GM21515 (cell line): Measurements from ENCODE around the gene KATNAL2.
A peak's percentile ranks its signal among the peaks of the same experiment; 100 is the strongest.
"Not testable (repeated sequence)": the region's sequence is repeated elsewhere in the genome, so short reads cannot be mapped to it uniquely, and the experiment has no call there.

ENCODE experiments used
- ATAC-seq: cut with Tn5 transposase; IDR thresholded peaks from one replicate; pipeline ENCODE4 v1.9.1; 2021; ENCODE audit not compliant: unreplicated experiment

The KATNAL2 gene

DNA sequence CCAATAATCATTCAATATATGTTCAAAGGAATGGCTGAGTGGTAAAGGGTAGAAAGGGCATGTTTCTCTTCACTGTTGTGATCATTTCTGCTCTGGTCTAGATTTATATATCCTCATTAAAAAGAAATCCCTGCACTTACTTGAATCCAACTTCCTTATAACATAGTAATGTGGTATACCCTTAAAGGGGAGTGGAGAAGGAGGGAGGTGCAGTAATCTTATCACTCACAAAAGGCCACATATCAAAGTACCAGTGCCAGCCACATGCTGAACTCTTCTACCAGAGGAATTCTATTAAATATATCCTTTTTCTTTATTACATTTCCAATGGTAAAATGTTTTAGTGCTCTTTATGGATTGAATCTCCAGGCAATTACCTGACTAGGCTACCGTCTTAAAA lies 3.3 kb downstream of the KATNAL2 start:
- no peak for ATAC-seq

DNA sequence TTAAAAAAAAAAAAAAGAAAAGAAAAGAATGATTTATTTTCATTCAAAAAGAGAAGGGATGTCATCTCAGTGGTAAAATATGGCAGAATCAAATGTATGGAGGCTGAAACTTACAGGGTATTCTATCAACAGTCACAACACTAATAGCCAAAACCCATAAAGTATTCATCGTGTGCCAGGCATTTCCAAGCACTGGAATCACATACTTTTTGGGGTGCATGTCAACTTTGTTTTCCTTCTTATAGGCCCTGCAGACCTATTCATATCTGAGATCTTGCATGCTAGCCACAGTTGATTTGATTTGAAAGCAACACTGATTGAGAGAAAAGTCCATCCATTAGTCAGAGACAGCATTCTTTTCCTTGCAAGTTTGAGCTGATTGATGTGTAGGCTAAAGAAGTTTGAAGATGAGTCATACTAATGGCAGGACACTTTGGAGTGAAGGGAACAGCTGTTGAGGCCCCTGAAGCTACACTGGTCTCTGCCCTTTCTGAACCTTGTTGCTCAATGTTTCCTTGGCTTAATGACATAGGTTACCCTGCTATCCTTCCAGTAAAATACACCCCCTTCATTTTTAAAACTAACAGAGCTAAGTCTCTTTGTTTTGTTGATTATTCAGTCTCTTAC lies 22.0 kb downstream of the KATNAL2 start:
- no peak for ATAC-seq

DNA sequence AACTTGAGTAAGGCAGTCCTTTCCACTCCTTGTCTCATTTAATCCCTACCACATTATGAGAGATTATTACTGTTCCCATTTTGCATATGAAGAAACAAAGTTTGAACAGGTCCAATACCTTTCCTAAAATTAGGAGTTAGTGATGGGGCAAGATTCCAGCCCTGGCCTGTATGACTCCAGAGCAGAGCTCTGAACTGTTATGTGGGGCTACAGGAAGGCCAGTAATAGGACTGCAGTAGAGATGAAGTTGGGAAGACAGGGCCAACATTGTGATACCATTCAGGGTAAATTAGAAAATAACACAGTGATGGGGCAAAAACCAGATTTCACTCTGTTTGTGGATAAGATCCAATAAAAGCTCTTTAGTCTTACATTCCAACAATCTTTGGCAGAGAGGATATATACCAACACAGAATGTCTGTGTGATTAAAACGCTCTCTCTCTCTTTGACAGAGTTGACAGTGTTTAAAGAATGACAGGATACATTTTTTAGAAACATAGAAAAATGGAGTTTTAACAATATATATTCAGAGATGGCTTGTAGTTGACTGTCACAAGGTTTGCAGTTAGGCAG lies 22.7 kb downstream of the KATNAL2 start:
- ATAC-seq = no peak

DNA sequence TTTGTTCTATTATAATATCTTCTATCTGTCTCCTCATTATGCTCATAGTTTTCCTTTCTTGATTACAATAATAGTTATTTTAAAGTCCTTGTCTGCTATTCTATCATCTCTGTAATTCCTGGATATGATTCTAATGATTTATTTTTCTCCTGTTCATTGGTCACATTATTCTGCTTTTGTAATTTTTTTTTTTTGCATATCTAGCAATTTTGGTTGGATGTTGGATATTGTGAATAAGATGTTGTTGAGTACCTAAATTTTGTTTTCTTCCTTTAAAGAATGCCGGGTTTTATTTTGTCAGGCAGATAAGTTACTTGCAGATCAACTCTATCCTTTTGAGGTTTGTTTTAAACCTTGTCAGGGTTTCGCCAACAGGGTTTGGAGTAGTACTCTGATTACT lies 25.2 kb downstream of the KATNAL2 start:
- no peak for ATAC-seq

DNA sequence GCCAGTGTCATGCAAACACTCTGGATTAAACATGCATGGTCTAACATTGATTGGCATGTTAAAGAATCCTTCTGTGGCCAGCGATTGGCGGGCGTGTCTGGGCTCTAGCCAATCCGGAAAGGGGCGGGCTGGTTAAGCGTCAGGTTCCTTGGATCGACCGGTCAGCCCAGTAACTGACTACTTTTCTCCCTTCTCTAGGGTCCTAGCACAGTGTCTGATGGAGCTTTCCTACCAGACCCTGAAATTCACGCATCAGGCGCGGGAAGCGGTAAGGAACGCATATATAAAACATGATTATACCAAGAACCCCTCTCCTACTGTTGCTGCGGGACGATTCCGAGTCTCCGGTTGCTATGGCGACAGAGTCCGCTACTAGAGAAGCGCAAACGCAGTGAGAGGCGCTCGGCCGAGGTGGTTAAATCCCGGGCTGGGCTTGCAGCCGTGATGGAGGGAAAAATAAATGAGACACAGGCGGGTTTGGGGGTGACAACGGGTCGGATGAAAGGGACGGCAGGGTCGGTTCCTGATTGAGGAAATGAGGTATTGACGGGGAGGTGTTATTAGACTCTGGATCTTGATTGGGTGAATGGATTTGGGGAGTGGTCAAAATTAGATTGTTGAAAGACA lies 29.4 kb downstream of the KATNAL2 start:
- ATAC-seq = peak; percentile 98

DNA sequence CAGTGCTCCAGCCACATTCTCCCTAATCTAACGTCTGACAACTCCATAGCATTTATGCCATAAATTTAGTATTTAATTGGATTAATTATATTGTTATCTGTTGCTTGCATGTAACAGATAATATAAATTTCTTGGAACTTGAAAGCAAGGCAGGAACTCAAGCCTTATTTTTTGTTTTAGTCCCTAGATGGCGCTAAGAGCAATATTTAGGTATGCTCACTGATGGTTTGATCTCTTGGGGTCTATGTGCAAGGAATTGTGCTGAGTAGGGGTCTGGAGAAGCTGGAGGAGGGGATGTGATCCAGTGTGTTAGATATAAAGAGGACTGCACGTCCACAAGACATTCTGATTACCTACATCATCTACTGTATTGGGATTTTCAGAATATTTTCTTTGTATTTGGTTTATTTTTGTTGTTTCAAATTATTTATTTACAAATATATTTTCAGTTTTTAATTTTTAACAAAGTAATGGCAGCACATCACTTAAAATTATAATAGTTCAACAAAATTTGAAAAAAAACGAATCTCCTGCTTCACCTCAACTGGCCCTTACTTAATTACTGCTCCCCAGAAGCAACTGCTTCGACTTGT lies 32.8 kb downstream of the KATNAL2 start:
- ATAC-seq = no peak

DNA sequence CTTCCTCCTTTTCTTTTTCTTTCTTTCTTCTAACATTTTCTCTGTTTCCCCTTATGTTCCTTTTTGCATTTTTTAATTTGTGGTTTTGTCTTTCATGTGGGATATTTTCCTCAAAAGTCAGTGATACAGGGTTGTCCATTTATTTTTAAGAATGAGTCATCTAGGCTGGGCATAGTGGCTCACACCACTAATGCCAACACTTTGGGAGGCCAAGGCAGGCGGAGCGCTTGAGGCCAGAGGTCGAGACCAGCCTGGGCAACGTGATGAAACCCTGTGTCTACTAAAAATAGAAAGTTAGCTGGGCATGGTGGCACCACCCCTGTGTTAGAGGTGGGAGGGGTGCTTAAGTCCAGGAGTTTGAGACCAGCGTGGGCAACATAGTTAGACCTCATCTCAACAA lies 35.8 kb downstream of the KATNAL2 start:
- no peak for ATAC-seq

DNA sequence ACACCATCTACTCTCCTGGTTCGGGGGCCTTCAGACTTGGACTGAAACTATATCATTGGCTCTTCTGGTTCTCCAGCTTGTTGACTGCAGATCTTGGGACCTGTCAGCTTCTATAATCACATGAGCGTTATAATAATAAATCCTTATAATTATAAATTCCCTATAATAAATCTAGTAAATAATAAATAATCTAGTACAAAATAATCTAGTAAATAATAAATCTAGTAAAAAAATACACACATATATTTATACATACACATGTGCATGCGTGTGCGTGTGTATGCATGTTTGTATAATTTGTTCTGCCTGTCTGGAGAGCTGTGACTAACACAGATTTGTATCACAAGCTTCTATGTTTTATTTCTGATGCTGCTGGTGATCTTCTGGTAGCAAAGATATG lies 40.8 kb downstream of the KATNAL2 start:
- ATAC-seq = no peak

DNA sequence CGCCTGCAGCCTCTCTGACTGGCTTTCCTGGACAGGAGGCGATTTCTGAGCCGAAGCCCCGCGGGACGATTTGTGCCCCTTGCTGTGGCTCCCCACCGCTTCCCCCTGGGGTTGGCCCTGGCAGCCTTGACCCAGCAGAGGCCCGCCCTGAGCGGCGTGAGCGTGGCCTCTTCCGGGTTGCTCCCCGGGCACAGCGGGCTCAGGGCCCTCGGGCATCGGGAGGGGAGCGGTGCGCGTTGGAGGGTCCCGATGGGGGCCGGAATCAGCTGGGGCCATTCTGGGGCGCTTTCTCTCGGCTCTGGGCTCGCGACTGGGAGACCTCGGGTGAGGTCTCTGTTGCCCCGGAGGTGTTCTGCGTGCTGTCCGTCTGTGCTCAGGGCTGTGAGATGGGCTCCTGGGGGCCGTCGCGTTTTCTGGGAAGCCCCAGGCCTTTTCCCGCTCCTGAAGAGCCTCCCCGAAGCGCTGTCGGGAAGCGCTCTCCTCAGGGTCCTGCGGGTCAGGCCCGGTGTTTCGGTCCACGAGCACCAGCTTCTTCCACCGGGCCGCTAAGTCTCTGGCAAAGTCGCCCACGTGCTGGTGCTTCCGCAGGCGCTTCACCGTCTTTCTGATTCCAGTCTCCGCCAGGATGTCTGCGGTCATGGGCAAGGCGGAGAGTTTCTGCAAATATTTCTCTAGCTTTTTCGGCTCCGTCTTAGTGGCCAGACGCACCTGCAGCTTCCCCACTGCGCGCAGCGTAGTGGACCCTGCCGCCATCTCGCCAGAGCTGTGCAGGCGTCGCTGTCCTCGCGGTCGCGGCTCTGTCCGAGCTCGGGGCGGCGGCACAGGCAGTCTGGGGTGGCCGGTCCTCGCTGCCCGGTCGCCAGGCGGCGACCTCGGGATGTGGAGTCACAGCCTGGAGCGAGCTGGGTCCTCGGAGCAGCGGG lies 46.5 kb downstream of the KATNAL2 start:
- not testable (repeated sequence) for ATAC-seq

DNA sequence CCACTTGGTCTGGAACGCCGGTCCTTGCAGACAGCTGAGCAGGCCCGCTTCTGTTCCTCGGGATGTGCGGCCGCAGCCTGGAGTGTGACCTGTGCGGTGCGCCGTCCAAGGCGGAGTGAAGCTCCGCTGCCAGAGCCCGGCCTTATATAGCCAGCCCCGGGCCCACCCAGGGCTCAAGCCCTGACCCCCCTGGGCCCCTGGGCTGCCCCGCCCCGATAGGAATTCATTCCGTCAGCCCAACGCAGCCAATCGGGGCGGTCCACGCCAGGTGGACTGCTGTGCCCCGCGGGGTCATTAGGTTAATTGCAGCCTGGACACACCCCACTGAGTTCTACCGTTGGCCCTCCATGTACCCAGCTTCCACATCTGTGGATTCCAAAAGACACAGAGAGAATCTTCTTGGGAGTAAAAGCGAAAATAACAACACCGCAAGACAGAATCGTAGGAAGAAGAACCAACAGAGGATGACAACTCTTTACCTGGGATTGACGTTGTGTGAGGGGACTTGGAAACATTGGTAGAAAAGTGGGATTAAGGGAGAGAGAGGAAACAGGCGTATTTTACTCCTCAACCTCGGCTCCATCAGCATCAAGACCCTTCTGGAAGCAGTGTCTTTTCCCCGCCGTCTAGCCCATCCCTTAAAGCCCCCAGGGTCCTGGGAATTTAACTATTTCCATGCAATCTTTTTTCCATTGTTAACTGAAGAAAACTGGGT lies 47.3 kb downstream of the KATNAL2 start:
- ATAC-seq = not testable (repeated sequence)

DNA sequence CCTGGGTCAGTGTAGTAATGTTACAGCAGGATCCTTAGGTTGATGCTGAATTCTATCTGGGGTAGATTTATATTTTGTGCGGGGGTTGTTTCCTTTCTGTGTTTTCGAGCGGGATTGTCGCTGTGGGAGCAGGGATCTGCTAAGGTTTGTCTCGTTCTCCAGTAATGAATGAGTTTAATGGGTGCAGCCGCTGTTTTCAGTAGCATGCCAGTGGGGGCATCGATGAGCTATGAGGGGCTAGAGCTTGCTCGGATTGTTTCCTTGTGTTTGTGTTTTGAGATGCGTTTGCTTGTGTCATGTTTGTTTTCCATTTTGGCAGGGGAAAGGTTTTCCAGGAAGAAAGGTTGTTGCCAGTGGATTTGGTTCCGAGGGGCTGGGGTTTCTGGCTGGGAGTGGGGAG lies 48.9 kb downstream of the KATNAL2 start:
- ATAC-seq = not testable (repeated sequence)

DNA sequence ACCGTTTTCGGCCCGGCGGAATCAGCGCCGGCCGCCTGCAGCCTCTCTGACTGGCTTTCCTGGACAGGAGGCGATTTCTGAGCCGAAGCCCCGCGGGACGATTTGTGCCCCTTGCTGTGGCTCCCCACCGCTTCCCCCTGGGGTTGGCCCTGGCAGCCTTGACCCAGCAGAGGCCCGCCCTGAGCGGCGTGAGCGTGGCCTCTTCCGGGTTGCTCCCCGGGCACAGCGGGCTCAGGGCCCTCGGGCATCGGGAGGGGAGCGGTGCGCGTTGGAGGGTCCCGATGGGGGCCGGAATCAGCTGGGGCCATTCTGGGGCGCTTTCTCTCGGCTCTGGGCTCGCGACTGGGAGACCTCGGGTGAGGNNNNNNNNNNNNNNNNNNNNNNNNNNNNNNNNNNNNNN lies 52.1 kb downstream of the KATNAL2 start:
- ATAC-seq = not testable (repeated sequence)

DNA sequence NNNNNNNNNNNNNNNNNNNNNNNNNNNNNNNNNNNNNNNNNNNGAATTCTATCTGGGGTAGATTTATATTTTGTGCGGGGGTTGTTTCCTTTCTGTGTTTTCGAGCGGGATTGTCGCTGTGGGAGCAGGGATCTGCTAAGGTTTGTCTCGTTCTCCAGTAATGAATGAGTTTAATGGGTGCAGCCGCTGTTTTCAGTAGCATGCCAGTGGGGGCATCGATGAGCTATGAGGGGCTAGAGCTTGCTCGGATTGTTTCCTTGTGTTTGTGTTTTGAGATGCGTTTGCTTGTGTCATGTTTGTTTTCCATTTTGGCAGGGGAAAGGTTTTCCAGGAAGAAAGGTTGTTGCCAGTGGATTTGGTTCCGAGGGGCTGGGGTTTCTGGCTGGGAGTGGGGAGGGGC lies 102.5 kb downstream of the KATNAL2 start:
- not testable (repeated sequence) for ATAC-seq

DNA sequence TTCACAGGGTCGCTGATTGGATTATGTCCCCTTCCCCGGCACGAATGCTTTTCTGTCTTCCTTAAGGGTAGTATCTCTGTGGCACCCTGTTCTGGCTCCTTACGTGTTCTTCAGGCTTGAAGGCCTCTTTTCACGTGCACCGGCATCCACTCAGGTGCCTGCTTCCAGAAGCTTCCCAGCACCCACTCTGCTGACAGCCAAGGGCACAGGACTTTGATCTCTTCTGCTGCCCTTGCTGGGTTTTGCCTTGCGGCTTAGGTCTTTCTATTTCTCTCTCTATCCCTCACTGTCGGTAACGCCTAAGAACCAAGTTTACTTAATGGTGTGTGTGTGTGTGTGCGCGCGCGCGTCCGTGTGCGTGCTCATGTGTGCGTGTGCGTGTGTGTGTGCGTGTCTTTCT lies 103.4 kb downstream of the KATNAL2 start:
- not testable (repeated sequence) for ATAC-seq

DNA sequence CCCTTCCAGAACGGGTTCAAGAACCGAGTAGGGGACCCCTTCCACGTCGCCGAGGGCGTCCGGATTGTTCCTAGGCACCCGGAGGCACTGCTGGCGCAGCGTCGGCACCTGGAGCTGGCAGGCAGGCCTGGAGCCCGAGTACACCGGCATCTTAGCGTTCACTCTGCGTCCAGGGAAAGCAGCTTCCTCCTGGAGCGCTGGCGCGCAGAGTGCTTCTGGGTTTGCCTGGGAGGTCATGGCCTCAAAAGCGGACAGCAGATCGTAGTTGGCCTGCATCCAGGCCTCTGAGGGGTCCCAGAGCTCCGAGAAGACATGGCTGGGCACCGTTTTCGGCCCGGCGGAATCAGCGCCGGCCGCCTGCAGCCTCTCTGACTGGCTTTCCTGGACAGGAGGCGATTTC lies 105.4 kb downstream of the KATNAL2 start:
- ATAC-seq = not testable (repeated sequence)

DNA sequence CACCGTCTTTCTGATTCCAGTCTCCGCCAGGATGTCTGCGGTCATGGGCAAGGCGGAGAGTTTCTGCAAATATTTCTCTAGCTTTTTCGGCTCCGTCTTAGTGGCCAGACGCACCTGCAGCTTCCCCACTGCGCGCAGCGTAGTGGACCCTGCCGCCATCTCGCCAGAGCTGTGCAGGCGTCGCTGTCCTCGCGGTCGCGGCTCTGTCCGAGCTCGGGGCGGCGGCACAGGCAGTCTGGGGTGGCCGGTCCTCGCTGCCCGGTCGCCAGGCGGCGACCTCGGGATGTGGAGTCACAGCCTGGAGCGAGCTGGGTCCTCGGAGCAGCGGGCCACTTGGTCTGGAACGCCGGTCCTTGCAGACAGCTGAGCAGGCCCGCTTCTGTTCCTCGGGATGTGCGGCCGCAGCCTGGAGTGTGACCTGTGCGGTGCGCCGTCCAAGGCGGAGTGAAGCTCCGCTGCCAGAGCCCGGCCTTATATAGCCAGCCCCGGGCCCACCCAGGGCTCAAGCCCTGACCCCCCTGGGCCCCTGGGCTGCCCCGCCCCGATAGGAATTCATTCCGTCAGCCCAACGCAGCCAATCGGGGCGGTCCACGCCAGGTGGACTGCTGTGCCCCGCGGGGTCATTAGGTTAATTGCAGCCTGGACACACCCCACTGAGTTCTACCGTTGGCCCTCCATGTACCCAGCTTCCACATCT lies 106.5 kb downstream of the KATNAL2 start:
- not testable (repeated sequence) for ATAC-seq

DNA sequence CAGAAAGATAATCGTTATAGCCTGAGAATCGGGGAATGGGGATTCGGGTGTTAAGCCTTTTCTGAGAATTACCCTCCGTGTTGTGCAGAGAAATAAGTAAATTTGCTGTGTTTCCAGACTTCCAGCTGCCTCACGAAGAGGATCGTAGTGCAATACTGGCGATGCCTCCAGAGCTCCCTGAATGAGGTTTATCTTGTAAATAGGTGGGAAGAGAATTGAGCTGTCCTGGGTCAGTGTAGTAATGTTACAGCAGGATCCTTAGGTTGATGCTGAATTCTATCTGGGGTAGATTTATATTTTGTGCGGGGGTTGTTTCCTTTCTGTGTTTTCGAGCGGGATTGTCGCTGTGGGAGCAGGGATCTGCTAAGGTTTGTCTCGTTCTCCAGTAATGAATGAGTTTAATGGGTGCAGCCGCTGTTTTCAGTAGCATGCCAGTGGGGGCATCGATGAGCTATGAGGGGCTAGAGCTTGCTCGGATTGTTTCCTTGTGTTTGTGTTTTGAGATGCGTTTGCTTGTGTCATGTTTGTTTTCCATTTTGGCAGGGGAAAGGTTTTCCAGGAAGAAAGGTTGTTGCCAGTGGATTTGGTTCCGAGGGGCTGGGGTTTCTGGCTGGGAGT lies 108.3 kb downstream of the KATNAL2 start:
- ATAC-seq = not testable (repeated sequence)

DNA sequence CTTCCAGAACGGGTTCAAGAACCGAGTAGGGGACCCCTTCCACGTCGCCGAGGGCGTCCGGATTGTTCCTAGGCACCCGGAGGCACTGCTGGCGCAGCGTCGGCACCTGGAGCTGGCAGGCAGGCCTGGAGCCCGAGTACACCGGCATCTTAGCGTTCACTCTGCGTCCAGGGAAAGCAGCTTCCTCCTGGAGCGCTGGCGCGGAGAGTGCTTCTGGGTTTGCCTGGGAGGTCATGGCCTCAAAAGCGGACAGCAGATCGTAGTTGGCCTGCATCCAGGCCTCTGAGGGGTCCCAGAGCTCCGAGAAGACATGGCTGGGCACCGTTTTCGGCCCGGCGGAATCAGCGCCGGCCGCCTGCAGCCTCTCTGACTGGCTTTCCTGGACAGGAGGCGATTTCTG lies 111.3 kb downstream of the KATNAL2 start:
- ATAC-seq = not testable (repeated sequence)

DNA sequence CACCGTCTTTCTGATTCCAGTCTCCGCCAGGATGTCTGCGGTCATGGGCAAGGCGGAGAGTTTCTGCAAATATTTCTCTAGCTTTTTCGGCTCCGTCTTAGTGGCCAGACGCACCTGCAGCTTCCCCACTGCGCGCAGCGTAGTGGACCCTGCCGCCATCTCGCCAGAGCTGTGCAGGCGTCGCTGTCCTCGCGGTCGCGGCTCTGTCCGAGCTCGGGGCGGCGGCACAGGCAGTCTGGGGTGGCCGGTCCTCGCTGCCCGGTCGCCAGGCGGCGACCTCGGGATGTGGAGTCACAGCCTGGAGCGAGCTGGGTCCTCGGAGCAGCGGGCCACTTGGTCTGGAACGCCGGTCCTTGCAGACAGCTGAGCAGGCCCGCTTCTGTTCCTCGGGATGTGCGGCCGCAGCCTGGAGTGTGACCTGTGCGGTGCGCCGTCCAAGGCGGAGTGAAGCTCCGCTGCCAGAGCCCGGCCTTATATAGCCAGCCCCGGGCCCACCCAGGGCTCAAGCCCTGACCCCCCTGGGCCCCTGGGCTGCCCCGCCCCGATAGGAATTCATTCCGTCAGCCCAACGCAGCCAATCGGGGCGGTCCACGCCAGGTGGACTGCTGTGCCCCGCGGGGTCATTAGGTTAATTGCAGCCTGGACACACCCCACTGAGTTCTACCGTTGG lies 112.4 kb downstream of the KATNAL2 start:
- not testable (repeated sequence) for ATAC-seq
